K562 (cell line): ENCODE data around the gene HINT3. TPM values are rescaled to one million over a fixed set of nuclear protein-coding genes. Genes with fewer than 3 reads are reported as not detected.

Experiments used
- ADNP ChIP-seq: fragments of 200-800 bp; sonication (Bioruptor generic); IDR thresholded peaks from 2 replicates; pipeline ENCODE4 v1.6.1; 2016; ENCODE audit warnings: missing genetic modification characterization, missing compliant biosample characterization
- E2F3 ChIP-seq: fragments of 250-450 bp; sonication (Bioruptor Pico); IDR thresholded peaks from 2 replicates; pipeline ENCODE4 v1.4.0; 2020; ENCODE audit warnings: mild to moderate bottlenecking
- GATA2 ChIP-seq: sonication (generic); formaldehyde crosslinking; IDR thresholded peaks from 2 replicates; pipeline ENCODE4 v1.4.0; 2020; ENCODE audit warnings: mild to moderate bottlenecking, missing genetic modification reagents
- HCFC1 ChIP-seq: IDR thresholded peaks from 2 replicates; pipeline ENCODE4 v1.6.1; 2012; ENCODE audit warnings: low read depth, low read length, improper control_type of control experiment
- KAT7 ChIP-seq: sonication (generic); formaldehyde crosslinking; IDR thresholded peaks from 2 replicates; pipeline ENCODE4 v1.8.0; 2022; ENCODE audit warnings: missing genetic modification reagents, mild to moderate bottlenecking, borderline replicate concordance
- NFATC3 ChIP-seq: fragments of 450-650 bp; IDR thresholded peaks from 2 replicates; pipeline ENCODE4 v1.6.1; 2017; ENCODE audit warnings: mild to moderate bottlenecking
- RFX7 ChIP-seq: fragments of 250-450 bp; sonication (Bioruptor Pico); IDR thresholded peaks from 2 replicates; pipeline ENCODE4 v1.5.1; 2021; ENCODE audit warnings: mild to moderate bottlenecking
- SMARCA5 ChIP-seq: fragments of 450-650 bp; IDR thresholded peaks from 2 replicates; pipeline ENCODE4 v1.6.1; 2016
- TCFL5 ChIP-seq: fragments of 250-450 bp; sonication (Bioruptor Pico); conservative IDR thresholded peaks from 2 replicates; pipeline ENCODE4 v1.6.1; 2021; ENCODE audit warnings: mild to moderate bottlenecking, moderate library complexity, matching md5 sums
- TEAD2 ChIP-seq: fragments of 450-650 bp; IDR thresholded peaks from 2 replicates; pipeline ENCODE4 v1.6.1; 2016; ENCODE audit warnings: missing genetic modification characterization, control low read depth, missing compliant biosample characterization
- ZEB2 ChIP-seq: fragments of 450-650 bp; IDR thresholded peaks from 2 replicates; pipeline ENCODE4 v1.6.1; 2016
- ZNF212 ChIP-seq: fragments of 450-650 bp; formaldehyde crosslinking; IDR thresholded peaks from 2 replicates; pipeline ENCODE4 v1.4.0; 2020; ENCODE audit warnings: mild to moderate bottlenecking
- polyA plus RNA-seq, 8 experiments: library from polyadenylated mRNA; depleted of rRNA in 4 of 8; stranded (reverse) in 5 of 8; unstranded in 3 of 8; fragments of >200 nt; fragmentation: Nextera tagmentation in 2 of 8; fragmentation: Illumina TruSeq in 1 of 8; extraction: Ambion mirVana in 2 of 8; extraction: Trizol in 1 of 8; gene quantifications; 2 replicates each; pipeline versions ENCODE4 v1.2.1 to v1.2.3, GENCODE V29; 2011 to 2014; ENCODE audit warnings: inconsistent platforms in 1 of 8, missing spikeins in 1 of 8
- total RNA-seq, 7 experiments: library from RNA; depleted of rRNA in 6 of 7; stranded (reverse); fragments of >200 nt in 6 of 7; fragmentation: Illumina TruSeq in 2 of 7; extraction: Trizol in 2 of 7; gene quantifications; 2 replicates each; pipeline versions ENCODE4 v1.2.1 to v1.2.3, GENCODE V29; 2011 to 2021; ENCODE audit warnings: low replicate concordance in 1 of 7
- TF ChIP-seq, protein P1 (sequence below): fragments of 450-650 bp; IDR thresholded peaks from 2 replicates; pipeline ENCODE4 v1.6.1; 2016
- TF ChIP-seq, protein P2 (sequence below): fragments of 200-600 bp; sonication (generic); IDR thresholded peaks from one replicate; pipeline ENCODE4 v1.6.1; 2012; ENCODE audit warnings: mild to moderate bottlenecking, low read depth, low read length, inconsistent platforms
- TF ChIP-seq, protein P3 (sequence below): IDR thresholded peaks from 2 replicates; pipeline ENCODE4 v1.6.1; 2016; ENCODE audit warnings: missing genetic modification characterization, missing compliant biosample characterization

HINT3 gene
- total and polyA plus RNA-seq, 9 of the 15 experiments (the other 6 are each of a cell fraction or from before 2014, with no cell fraction given) = 1.4 to 16.6 (median 10.8) TPM

DNA sequence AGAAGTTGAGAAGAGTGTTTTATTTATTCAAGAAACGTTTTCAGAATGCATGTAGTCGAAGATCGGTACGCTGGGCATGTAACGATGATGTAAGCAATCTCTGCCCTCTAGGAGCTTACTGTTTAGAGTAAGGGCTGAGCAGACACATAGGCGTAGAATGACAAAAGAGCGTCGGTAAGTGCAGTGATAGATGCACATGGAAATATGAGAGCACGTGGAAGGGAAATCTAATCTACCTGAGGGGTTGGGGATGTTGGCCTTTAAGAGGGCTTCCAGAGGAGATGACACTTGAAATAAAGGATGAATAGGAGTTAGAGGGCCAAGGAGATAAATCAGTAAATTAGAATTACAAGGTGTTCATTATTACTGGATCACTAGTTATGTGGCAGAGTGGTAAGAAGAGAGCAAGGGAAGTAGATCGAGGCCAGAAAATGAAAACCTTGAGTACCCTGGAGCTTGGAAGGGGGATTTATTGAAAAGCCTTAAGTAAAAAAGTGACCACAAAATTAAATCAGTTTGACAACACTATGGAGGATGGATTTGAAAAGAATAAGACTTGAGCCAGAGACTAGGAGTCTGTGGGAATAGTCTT, 30.6 kb downstream of the HINT3 start (continued):
- TF ChIP-seq, protein P1, sequence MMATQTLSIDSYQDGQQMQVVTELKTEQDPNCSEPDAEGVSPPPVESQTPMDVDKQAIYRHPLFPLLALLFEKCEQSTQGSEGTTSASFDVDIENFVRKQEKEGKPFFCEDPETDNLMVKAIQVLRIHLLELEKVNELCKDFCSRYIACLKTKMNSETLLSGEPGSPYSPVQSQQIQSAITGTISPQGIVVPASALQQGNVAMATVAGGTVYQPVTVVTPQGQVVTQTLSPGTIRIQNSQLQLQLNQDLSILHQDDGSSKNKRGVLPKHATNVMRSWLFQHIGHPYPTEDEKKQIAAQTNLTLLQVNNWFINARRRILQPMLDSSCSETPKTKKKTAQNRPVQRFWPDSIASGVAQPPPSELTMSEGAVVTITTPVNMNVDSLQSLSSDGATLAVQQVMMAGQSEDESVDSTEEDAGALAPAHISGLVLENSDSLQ = no peak
- TF ChIP-seq E2F3 (CRISPR knock-in tag) (no peak), TEAD2 (tag) (no peak), ZNF212 (CRISPR knock-in tag) (no peak), TCFL5 (CRISPR knock-in tag) (no peak), KAT7 (CRISPR knock-in tag) (no peak), NFATC3 (no peak), ZEB2 (peak; percentile 45; the same call in 1 of the 2 replicates), HCFC1 (no peak), ADNP (no peak), SMARCA5 (no peak), RFX7 (no peak), GATA2 (CRISPR knock-in tag) (no peak)
- TF ChIP-seq, protein P2, sequence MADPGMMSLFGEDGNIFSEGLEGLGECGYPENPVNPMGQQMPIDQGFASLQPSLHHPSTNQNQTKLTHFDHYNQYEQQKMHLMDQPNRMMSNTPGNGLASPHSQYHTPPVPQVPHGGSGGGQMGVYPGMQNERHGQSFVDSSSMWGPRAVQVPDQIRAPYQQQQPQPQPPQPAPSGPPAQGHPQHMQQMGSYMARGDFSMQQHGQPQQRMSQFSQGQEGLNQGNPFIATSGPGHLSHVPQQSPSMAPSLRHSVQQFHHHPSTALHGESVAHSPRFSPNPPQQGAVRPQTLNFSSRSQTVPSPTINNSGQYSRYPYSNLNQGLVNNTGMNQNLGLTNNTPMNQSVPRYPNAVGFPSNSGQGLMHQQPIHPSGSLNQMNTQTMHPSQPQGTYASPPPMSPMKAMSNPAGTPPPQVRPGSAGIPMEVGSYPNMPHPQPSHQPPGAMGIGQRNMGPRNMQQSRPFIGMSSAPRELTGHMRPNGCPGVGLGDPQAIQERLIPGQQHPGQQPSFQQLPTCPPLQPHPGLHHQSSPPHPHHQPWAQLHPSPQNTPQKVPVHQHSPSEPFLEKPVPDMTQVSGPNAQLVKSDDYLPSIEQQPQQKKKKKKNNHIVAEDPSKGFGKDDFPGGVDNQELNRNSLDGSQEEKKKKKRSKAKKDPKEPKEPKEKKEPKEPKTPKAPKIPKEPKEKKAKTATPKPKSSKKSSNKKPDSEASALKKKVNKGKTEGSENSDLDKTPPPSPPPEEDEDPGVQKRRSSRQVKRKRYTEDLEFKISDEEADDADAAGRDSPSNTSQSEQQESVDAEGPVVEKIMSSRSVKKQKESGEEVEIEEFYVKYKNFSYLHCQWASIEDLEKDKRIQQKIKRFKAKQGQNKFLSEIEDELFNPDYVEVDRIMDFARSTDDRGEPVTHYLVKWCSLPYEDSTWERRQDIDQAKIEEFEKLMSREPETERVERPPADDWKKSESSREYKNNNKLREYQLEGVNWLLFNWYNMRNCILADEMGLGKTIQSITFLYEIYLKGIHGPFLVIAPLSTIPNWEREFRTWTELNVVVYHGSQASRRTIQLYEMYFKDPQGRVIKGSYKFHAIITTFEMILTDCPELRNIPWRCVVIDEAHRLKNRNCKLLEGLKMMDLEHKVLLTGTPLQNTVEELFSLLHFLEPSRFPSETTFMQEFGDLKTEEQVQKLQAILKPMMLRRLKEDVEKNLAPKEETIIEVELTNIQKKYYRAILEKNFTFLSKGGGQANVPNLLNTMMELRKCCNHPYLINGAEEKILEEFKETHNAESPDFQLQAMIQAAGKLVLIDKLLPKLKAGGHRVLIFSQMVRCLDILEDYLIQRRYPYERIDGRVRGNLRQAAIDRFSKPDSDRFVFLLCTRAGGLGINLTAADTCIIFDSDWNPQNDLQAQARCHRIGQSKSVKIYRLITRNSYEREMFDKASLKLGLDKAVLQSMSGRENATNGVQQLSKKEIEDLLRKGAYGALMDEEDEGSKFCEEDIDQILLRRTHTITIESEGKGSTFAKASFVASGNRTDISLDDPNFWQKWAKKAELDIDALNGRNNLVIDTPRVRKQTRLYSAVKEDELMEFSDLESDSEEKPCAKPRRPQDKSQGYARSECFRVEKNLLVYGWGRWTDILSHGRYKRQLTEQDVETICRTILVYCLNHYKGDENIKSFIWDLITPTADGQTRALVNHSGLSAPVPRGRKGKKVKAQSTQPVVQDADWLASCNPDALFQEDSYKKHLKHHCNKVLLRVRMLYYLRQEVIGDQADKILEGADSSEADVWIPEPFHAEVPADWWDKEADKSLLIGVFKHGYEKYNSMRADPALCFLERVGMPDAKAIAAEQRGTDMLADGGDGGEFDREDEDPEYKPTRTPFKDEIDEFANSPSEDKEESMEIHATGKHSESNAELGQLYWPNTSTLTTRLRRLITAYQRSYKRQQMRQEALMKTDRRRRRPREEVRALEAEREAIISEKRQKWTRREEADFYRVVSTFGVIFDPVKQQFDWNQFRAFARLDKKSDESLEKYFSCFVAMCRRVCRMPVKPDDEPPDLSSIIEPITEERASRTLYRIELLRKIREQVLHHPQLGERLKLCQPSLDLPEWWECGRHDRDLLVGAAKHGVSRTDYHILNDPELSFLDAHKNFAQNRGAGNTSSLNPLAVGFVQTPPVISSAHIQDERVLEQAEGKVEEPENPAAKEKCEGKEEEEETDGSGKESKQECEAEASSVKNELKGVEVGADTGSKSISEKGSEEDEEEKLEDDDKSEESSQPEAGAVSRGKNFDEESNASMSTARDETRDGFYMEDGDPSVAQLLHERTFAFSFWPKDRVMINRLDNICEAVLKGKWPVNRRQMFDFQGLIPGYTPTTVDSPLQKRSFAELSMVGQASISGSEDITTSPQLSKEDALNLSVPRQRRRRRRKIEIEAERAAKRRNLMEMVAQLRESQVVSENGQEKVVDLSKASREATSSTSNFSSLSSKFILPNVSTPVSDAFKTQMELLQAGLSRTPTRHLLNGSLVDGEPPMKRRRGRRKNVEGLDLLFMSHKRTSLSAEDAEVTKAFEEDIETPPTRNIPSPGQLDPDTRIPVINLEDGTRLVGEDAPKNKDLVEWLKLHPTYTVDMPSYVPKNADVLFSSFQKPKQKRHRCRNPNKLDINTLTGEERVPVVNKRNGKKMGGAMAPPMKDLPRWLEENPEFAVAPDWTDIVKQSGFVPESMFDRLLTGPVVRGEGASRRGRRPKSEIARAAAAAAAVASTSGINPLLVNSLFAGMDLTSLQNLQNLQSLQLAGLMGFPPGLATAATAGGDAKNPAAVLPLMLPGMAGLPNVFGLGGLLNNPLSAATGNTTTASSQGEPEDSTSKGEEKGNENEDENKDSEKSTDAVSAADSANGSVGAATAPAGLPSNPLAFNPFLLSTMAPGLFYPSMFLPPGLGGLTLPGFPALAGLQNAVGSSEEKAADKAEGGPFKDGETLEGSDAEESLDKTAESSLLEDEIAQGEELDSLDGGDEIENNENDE = no peak
- TF ChIP-seq, protein P3, sequence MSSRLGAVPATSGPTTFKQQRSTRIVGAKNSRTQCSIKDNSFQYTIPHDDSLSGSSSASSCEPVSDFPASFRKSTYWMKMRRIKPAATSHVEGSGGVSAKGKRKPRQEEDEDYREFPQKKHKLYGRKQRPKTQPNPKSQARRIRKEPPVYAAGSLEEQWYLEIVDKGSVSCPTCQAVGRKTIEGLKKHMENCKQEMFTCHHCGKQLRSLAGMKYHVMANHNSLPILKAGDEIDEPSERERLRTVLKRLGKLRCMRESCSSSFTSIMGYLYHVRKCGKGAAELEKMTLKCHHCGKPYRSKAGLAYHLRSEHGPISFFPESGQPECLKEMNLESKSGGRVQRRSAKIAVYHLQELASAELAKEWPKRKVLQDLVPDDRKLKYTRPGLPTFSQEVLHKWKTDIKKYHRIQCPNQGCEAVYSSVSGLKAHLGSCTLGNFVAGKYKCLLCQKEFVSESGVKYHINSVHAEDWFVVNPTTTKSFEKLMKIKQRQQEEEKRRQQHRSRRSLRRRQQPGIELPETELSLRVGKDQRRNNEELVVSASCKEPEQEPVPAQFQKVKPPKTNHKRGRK = no peak
